Keratinocyte (primary cell): ENCODE results near the gene SUSD5.

Source experiments
- EZH2 ChIP-seq: IDR thresholded peaks from one replicate; pipeline ENCODE4 v1.6.1; 2012; ENCODE audit warnings: inconsistent platforms, mild to moderate bottlenecking, low read length, moderate library complexity
- TF ChIP-seq, protein P1 (sequence below), 3 experiments: IDR thresholded peaks in 1 of 3; conservative IDR thresholded peaks in 1 of 3; optimal IDR thresholded peaks in 1 of 3; 2 replicates in 2 of 3; 3 replicates in 1 of 3; pipeline versions ENCODE3 to v1.5.1; 2011; ENCODE audit warnings: low read length in 3 of 3, mild to moderate bottlenecking in 3 of 3, moderate library complexity in 2 of 3, control low read depth in 1 of 3, inconsistent platforms in 1 of 3; ENCODE audit not compliant: insufficient read depth in 2 of 3; ENCODE audit errors: extremely low read depth in 1 of 3

DNA sequence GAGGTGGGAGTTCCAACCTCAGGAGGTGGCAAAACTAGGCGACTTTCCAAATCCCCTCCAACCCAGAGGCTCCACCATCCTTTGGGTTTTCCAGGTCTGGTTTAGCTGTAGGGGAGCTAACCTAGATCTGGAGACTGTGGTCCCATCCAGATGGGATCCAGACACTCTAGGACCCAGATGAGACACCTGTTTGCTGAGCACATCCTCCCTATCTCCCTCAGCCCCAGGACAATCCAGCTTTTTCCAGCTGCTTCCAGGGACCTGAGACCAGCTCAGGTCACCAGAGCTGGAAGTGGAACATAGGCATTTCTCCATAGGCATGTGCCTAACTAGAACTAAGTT lies 86.6 kb downstream of the SUSD5 start:
- TF ChIP-seq, protein P1, sequence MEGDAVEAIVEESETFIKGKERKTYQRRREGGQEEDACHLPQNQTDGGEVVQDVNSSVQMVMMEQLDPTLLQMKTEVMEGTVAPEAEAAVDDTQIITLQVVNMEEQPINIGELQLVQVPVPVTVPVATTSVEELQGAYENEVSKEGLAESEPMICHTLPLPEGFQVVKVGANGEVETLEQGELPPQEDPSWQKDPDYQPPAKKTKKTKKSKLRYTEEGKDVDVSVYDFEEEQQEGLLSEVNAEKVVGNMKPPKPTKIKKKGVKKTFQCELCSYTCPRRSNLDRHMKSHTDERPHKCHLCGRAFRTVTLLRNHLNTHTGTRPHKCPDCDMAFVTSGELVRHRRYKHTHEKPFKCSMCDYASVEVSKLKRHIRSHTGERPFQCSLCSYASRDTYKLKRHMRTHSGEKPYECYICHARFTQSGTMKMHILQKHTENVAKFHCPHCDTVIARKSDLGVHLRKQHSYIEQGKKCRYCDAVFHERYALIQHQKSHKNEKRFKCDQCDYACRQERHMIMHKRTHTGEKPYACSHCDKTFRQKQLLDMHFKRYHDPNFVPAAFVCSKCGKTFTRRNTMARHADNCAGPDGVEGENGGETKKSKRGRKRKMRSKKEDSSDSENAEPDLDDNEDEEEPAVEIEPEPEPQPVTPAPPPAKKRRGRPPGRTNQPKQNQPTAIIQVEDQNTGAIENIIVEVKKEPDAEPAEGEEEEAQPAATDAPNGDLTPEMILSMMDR (optimal IDR thresholded peaks at IDR 0.05 in 1 of 3, IDR thresholded peaks at IDR 0.05 in 1 of 3, conservative IDR thresholded peaks at IDR 0.05 in 1 of 3; ENCODE audit: extremely low read depth in 1 of 3, insufficient read depth in 2 of 3, low read length in 3 of 3) = no peak
- TF ChIP-seq EZH2 = no peak
